Urinary bladder (tissue), 4 donors: ENCODE measurements around the gene THAP4. TPM values are rescaled to one million over a fixed set of nuclear protein-coding genes. Genes with fewer than 3 reads are reported as not detected.

Source experiments
- DNase-seq: peaks from one replicate; pipeline ENCODE4 v3.0.0-alpha.2; 2015; ENCODE audit errors: extremely low spot score
- H3K27ac ChIP-seq: one replicate; pipeline ENCODE4 v1.5.1; 2013; ENCODE audit warnings: low read depth, mild to moderate bottlenecking, moderate library complexity
- H3K36me3 ChIP-seq: one replicate; pipeline ENCODE4 v1.6.1; 2013; ENCODE audit warnings: mild to moderate bottlenecking, moderate library complexity; ENCODE audit not compliant: insufficient read depth
- H3K4me1 ChIP-seq: one replicate; pipeline ENCODE4 v1.6.1; 2013; ENCODE audit warnings: mild to moderate bottlenecking, moderate library complexity; ENCODE audit not compliant: insufficient read depth
- H3K4me3 ChIP-seq: one replicate; pipeline ENCODE4 v1.5.1; 2013; ENCODE audit warnings: low read depth, low read length
- WGBS: extraction: QIAGEN DNeasy Blood & Tissue Kit; methylation state at CpG from one replicate; pipeline ENCODE4 v1.1.7; 2013; 5-methylcytosine and 5-hydroxymethylcytosine counted together
- polyA plus RNA-seq: library from polyadenylated mRNA; stranded (reverse); fragments of 200-250 nt; gene quantifications from one replicate; pipeline ENCODE4 v1.2.3, GENCODE V29; 2013
- small RNA-seq: library from RNA; depleted of rRNA; stranded (forward); fragments of <200 nt; gene quantifications from one replicate; pipeline ENCODE3, GENCODE V24; 2014
- total RNA-seq: library from RNA; depleted of rRNA; stranded (reverse); fragments of >200 nt; gene quantifications from one replicate; pipeline ENCODE4 v1.2.3, GENCODE V29; 2014
- donor health status: healthy with polysubstance abuse.
- donor health status: healthy.

Gene THAP4
- total and polyA plus RNA-seq, 2 donors, result 18.9 to 49.3 TPM

DNA sequence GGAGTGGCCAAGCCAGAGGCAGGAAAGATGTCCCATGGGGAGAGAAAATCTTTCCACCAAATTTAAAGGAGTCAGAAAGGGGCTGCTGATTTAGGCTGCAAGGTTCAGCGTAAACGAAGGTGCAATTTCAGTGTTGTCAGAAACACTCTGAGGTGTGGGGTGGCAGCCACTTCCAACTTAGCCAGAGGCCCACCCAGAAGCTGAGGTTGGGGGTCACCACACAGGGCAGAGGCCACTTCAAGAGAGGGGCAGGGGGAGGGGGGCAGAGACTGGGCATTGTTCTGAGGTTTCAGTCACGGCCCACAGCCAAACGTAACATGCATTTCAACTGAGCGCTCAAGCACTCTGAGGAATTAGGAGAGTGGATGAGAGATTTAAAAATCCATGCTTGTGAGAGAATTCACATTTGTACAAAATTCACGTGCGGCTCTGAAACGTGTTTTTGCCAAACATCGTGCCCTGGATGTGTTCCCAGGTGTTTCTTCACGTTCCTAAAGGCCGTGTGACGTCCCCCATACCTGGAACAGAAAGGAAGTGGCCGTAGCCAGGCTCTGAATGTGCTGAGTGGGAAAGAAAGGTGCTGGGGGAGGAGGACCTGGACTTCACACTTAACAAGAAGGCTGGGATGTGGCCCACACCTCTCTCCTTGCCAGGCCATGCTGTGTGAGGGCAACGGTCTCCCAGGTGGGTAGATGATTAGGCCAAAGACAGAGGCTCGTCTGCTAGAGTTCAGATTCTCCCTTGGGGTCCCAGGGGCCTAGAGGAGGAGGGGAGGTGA lies 97.9 kb downstream of the THAP4 start:
- H3K4me1 ChIP-seq, result no peaks in the 10 kb centered on the region
- H3K27ac ChIP-seq, result no peak overlapping the region
- 91% methylated on average over 15 of the region's 15 CpGs for whole genome bisulfite sequencing
- no peak for DNase-seq
- H3K4me3 ChIP-seq, result no peak overlapping the region
- no peaks in the 10 kb centered on the region for H3K36me3 ChIP-seq

DNA sequence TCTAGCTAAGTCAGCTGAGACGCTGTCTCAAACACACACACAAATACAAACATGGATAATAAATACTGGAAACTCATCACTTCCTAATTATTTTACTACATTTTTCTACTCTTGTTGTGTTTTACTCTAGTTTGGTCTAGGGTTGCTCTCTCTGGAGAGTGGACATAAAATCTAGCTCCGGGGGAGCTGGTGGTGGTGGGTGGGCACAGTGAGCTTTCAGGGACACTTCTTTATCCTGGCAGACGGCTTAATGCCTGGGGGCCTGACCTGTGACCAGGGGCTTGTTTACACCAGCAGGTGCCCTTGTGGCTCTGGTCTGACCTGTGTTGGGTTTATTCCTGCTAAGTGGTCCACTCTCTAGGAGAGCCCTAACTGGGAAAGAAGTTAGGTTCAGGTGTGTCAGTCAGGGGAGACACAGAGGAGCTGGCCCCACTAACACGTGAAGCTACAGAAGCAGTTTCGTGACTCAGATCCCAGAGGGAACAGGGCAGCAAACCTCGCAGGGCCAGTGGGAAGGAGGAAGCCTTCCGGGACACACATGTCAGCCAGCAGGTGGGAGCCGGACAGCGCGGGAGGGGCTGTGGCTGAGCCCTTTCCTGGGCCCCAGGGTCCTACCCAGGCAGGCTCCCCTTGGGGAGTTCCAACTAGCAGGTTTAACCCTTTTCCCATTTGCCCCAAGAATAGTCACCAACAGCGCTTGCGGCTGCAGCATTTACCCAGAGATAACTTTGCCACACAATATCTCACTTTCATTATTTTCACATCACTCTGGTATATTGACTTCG lies 100.9 kb downstream of the THAP4 start:
- 56% methylated on average over 13 of the region's 13 CpGs for WGBS
- no peak overlapping the region for H3K27ac ChIP-seq
- no peaks in the 10 kb centered on the region for H3K4me1 ChIP-seq
- H3K36me3 ChIP-seq, result no peaks in the 10 kb centered on the region
- H3K4me3 ChIP-seq, result no peak overlapping the region
- DNase-seq, result no peak

DNA sequence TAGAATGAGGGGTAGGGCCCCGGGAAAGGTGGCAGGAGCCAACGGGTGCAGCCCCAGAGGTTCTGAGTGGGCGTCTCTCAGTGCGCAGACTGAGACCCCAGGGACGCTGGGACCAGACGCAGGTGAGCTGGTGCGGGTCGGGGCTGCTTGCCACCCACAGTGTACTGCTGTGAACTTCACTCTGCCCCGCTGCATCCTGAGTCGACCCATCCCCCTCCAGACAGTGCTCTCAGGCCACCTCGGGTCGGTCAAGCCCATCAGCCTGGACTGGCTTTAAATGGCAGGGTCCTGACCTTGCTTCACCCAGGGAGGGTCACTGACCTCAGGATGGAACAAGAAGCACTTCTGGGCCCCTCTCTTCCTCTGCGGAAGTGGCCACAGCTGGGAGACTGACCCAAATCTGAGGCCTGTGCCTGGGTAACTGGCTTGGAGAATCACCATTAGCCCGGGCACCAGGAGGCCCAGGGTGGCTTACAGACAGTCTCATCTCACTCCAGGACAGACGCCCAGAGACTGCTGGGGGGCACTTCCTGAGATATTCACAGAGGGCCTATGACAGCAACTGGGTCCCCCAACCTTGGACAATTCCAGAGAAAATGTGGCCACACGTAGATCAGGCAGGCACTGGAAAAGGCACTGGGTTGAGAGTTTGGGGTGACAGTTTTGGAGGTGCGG lies 102.1 kb downstream of the THAP4 start:
- no peak overlapping the region for H3K4me3 ChIP-seq
- no peaks in the 10 kb centered on the region for H3K4me1 ChIP-seq
- H3K27ac ChIP-seq, result no peak overlapping the region
- WGBS, result 79% methylated on average over 17 of the region's 17 CpGs
- DNase-seq, result no peak
- H3K36me3 ChIP-seq, result no peaks in the 10 kb centered on the region

Small RNA genes within 50 kb of the gene (small RNA-seq; reads per million reads assigned to genes)
- not detected for gene RNA5SP122

Other genes starting within 250 kb of the THAP4 start
- 102 TPM for gene STK25, start 128.6 kb downstream of the THAP4 start, total RNA-seq
- 166 TPM for gene STK25, start 128.6 kb downstream of the THAP4 start, polyA plus RNA-seq
- 16.7 TPM for gene BOK, start 78.4 kb downstream of the THAP4 start, total RNA-seq
- gene BOK, start 78.4 kb downstream of the THAP4 start, polyA plus RNA-seq, result 95.8 TPM
- 31.5 TPM for gene ATG4B, start 535 bp upstream of the THAP4 start, total RNA-seq
- gene ATG4B, start 535 bp upstream of the THAP4 start, polyA plus RNA-seq, result 52.2 TPM
- 12.7 TPM for gene DTYMK, start 49.7 kb upstream of the THAP4 start, total RNA-seq
- 20.0 TPM for gene DTYMK, start 49.7 kb upstream of the THAP4 start, polyA plus RNA-seq
- 32.9 TPM for gene ING5, start 64.9 kb upstream of the THAP4 start, total RNA-seq
- 39.3 TPM for gene ING5, start 64.9 kb upstream of the THAP4 start, polyA plus RNA-seq
- 9.7 TPM for gene D2HGDH, start 97.5 kb upstream of the THAP4 start, total RNA-seq
- 25.9 TPM for gene D2HGDH, start 97.5 kb upstream of the THAP4 start, polyA plus RNA-seq
- not detected for gene GAL3ST2, start 139.7 kb upstream of the THAP4 start, total RNA-seq
- gene GAL3ST2, start 139.7 kb upstream of the THAP4 start, polyA plus RNA-seq, result not detected
- gene NEU4, start 172.0 kb upstream of the THAP4 start, total RNA-seq, result 0.21 TPM
- 0.29 TPM for gene NEU4, start 172.0 kb upstream of the THAP4 start, polyA plus RNA-seq
- gene PDCD1, start 221.7 kb upstream of the THAP4 start, total RNA-seq, result not detected
- 0.29 TPM for gene PDCD1, start 221.7 kb upstream of the THAP4 start, polyA plus RNA-seq
- gene RTP5, start 232.6 kb upstream of the THAP4 start, total RNA-seq, result not detected
- 0.06 TPM for gene RTP5, start 232.6 kb upstream of the THAP4 start, polyA plus RNA-seq